A549 (cell line): ENCODE measurements around the gene ABLIM1.

ENCODE experiments used
- CEBPB ChIP-seq, 2 experiments: fragments of >200 bp in 1 of 2; sonication (Bioruptor Twin) in 1 of 2; formaldehyde crosslinking in 1 of 2; IDR thresholded peaks; 2 replicates each; pipeline ENCODE4 v1.6.1; 2012 to 2016
- CHD2 ChIP-seq: fragments of 150-350 bp; IDR thresholded peaks from 2 replicates; pipeline ENCODE4 v1.6.1; 2014; ENCODE audit warnings: low read length; ENCODE audit not compliant: partially characterized antibody
- CTCF ChIP-seq: fragments of >200 bp; sonication (Bioruptor Twin); formaldehyde crosslinking; IDR thresholded peaks from 3 replicates; pipeline ENCODE4 v1.5.1; 2016
- EP300 ChIP-seq, 2 experiments: fragments of >200 bp; sonication (Bioruptor Twin); formaldehyde crosslinking; IDR thresholded peaks; 2 replicates in 1 of 2; 3 replicates in 1 of 2; pipeline ENCODE4 v1.6.1; 2016 to 2017
- HOXA7 ChIP-seq: fragments of 250-450 bp; sonication (Bioruptor Pico); IDR thresholded peaks from 2 replicates; pipeline ENCODE4 v1.5.0; 2020; ENCODE audit warnings: mild to moderate bottlenecking, moderate library complexity
- MAX ChIP-seq: IDR thresholded peaks from 2 replicates; pipeline ENCODE4 v1.6.1; 2012
- MYC ChIP-seq: IDR thresholded peaks from 2 replicates; pipeline ENCODE4 v1.6.1; 2012; ENCODE audit warnings: mild to moderate bottlenecking, inconsistent platforms, low read length, improper control_type of control experiment, borderline replicate concordance
- NR3C1 ChIP-seq: fragments of >200 bp; sonication (Bioruptor Twin); formaldehyde crosslinking; IDR thresholded peaks from 3 replicates; pipeline ENCODE4 v1.6.1; 2017
- SREBF2 ChIP-seq: fragments of 450-650 bp; IDR thresholded peaks from 2 replicates; pipeline ENCODE4 v1.6.1; 2014; ENCODE audit warnings: mild to moderate bottlenecking, moderate library complexity
- USF2 ChIP-seq: fragments of 450-650 bp; IDR thresholded peaks from 2 replicates; pipeline ENCODE4 v1.6.1; 2014; ENCODE audit warnings: antibody characterized with exemption

- TF ChIP-seq CTCF (no peak), CHD2 (no peak), MYC (no peak), CEBPB (IDR thresholded peaks at IDR 0.05) (no peak), HOXA7 (no peak), EP300 (IDR thresholded peaks at IDR 0.05) (no peak), MAX (no peak), USF2 (no peak), NR3C1 (no peak), SREBF2 (no peak)
Measured at GRCh38 chr10:114396464-114396863, 261.6 kb downstream of the ABLIM1 start.
